SK-N-SH (cell line): ENCODE measurements around the gene ADAM11. TPM values are rescaled to one million over a fixed set of nuclear protein-coding genes. Genes with fewer than 3 reads are reported as not detected.

ENCODE experiments used
- CTCF ChIA-PET: fragments of 300-600, 350-600 bp; formaldehyde crosslinking; extraction: SDS; loops from one replicate; lab custom pipeline; 2021; lab: Yijun Ruan, JAX
- POLR2A ChIA-PET: fragments of 350-600 bp; sonication (Branson Sonifier 250); formaldehyde crosslinking; extraction: SDS; loops from one replicate; lab custom pipeline; 2020; ENCODE audit warnings: antibody characterized with exemption, inconsistent platforms; lab: Yijun Ruan, JAX
- DNase-seq: peaks from one replicate; pipeline ENCODE4 v3.0.0; 2012
- H2AFZ ChIP-seq: fragments of 200-600 bp; sonication (generic); 2 replicates; pipeline ENCODE4 v1.8.1; 2016; ENCODE audit warnings: antibody characterized with exemption, mild to moderate bottlenecking, low read depth
- H3F3A ChIP-seq: fragments of 200-600 bp; sonication (generic); replicated peaks from 2 replicates; pipeline ENCODE3; 2016; ENCODE audit warnings: antibody characterized with exemption, mild to moderate bottlenecking; ENCODE audit not compliant: insufficient read depth
- H3K27ac ChIP-seq, 2 experiments: fragments of 200-500 bp in 1 of 2; fragments of 200-600 bp in 1 of 2; sonication (Bioruptor generic) in 1 of 2; sonication (generic), shearing (Covaris generic) in 1 of 2; 2 replicates each; pipeline versions ENCODE4 v1.5.1 to v1.6.1; 2014 to 2016; ENCODE audit warnings: low read depth in 2 of 2, inconsistent platforms in 1 of 2, low read length in 1 of 2, mild to moderate bottlenecking in 1 of 2, mixed read lengths in 1 of 2
- H3K27me3 ChIP-seq: fragments of 200-600 bp; sonication (generic), shearing (Covaris generic); 2 replicates; pipeline ENCODE4 v1.6.1; 2016; ENCODE audit warnings: mixed run types; ENCODE audit not compliant: insufficient read depth
- H3K36me3 ChIP-seq, 2 experiments: fragments of 200-500 bp in 1 of 2; fragments of 200-600 bp in 1 of 2; sonication (Bioruptor generic) in 1 of 2; sonication (generic) in 1 of 2; replicated peaks in 1 of 2; 2 replicates each; pipeline versions ENCODE3 to v1.5.1; 2014 to 2016; ENCODE audit warnings: low read length in 1 of 2, mild to moderate bottlenecking in 1 of 2; ENCODE audit not compliant: insufficient read depth in 2 of 2, control insufficient read depth in 1 of 2
- H3K4me1 ChIP-seq, 2 experiments: fragments of 200-500 bp in 1 of 2; fragments of 200-600 bp in 1 of 2; sonication (Bioruptor generic) in 1 of 2; sonication (generic), shearing (Covaris generic) in 1 of 2; 2 replicates each; pipeline versions ENCODE4 v1.5.1 to v1.6.1; 2014 to 2016; ENCODE audit warnings: low read depth in 1 of 2, low read length in 1 of 2, mixed run types in 1 of 2; ENCODE audit not compliant: insufficient read depth in 2 of 2, control insufficient read depth in 1 of 2
- H3K4me2 ChIP-seq: fragments of 200-600 bp; sonication (generic), shearing (Covaris generic); 2 replicates; pipeline ENCODE4 v1.6.1; 2017; ENCODE audit warnings: mixed run types
- H3K4me3 ChIP-seq, 2 experiments: fragments of 200-500 bp in 1 of 2; fragments of 200-600 bp in 1 of 2; sonication (Bioruptor generic) in 1 of 2; sonication (generic), shearing (Covaris generic) in 1 of 2; 2 replicates each; pipeline versions ENCODE4 v1.5.1 to v1.8.1; 2014 to 2016; ENCODE audit warnings: low read depth in 2 of 2, inconsistent platforms in 1 of 2, low read length in 1 of 2, mild to moderate bottlenecking in 1 of 2, mixed read lengths in 1 of 2, moderate library complexity in 1 of 2
- H3K79me2 ChIP-seq: fragments of 200-600 bp; sonication (generic); 2 replicates; pipeline ENCODE4 v1.8.1; 2017; ENCODE audit warnings: mild to moderate bottlenecking; ENCODE audit not compliant: insufficient read depth
- H3K9ac ChIP-seq: fragments of 200-600 bp; sonication (generic); 2 replicates; pipeline ENCODE4 v1.6.1; 2017; ENCODE audit warnings: mixed run types
- H3K9me2 ChIP-seq: fragments of 200-600 bp; sonication (generic); 2 replicates; pipeline ENCODE4 v1.6.1; 2017; ENCODE audit warnings: mixed run types
- H3K9me3 ChIP-seq: fragments of 200-600 bp; sonication (generic); 2 replicates; pipeline ENCODE4 v1.6.1; 2017; ENCODE audit warnings: mixed run types, mild to moderate bottlenecking, moderate library complexity
- H4K20me1 ChIP-seq: fragments of 200-600 bp; sonication (generic); 2 replicates; pipeline ENCODE4 v1.6.1; 2017; ENCODE audit warnings: mild to moderate bottlenecking, mixed run types; ENCODE audit not compliant: insufficient read depth
- CHD2 ChIP-seq: fragments of 150-350 bp; IDR thresholded peaks from 2 replicates; pipeline ENCODE4 v1.6.1; 2018; ENCODE audit warnings: low read length; ENCODE audit not compliant: partially characterized antibody
- ELF1 ChIP-seq: IDR thresholded peaks from 2 replicates; pipeline ENCODE4 v1.4.0; 2012
- EP300 ChIP-seq, 2 experiments: IDR thresholded peaks; 2 replicates each; pipeline versions ENCODE4 v1.4.0 to v1.6.1; 2012; ENCODE audit warnings: borderline replicate concordance in 1 of 2, low read depth in 1 of 2, low read length in 1 of 2
- EZH2phosphoT487 ChIP-seq: fragments of 200-600 bp; sonication (generic); IDR thresholded peaks from 2 replicates; pipeline ENCODE4 v1.6.1; 2017; ENCODE audit warnings: low read depth, mixed run types, mild to moderate bottlenecking, antibody characterized with exemption, moderate library complexity, borderline replicate concordance
- FOXJ3 ChIP-seq: sonication (generic); formaldehyde crosslinking; IDR thresholded peaks from 2 replicates; pipeline ENCODE4 v1.5.1; 2020; ENCODE audit warnings: mild to moderate bottlenecking, missing genetic modification reagents
- FOXM1 ChIP-seq: IDR thresholded peaks from 2 replicates; pipeline ENCODE4 v1.4.0; 2012; ENCODE audit warnings: low read depth, mild to moderate bottlenecking
- GABPA ChIP-seq: IDR thresholded peaks from 2 replicates; pipeline ENCODE4 v1.4.0; 2012; ENCODE audit warnings: low read depth, mild to moderate bottlenecking
- GATA2 ChIP-seq: sonication (generic); formaldehyde crosslinking; IDR thresholded peaks from 2 replicates; pipeline ENCODE4 v1.5.0; 2020; ENCODE audit warnings: mild to moderate bottlenecking, missing genetic modification reagents
- IRF3 ChIP-seq: fragments of 150-350 bp; IDR thresholded peaks from 2 replicates; pipeline ENCODE4 v1.6.1; 2016; ENCODE audit warnings: mild to moderate bottlenecking, low read depth, low read length
- MEF2A ChIP-seq: IDR thresholded peaks from 2 replicates; pipeline ENCODE4 v1.4.0; 2012; ENCODE audit warnings: low read depth, borderline replicate concordance
- MXI1 ChIP-seq: IDR thresholded peaks from 2 replicates; pipeline ENCODE4 v1.6.1; 2012; ENCODE audit warnings: mild to moderate bottlenecking, low read depth, low read length, improper control_type of control experiment
- NRF1 ChIP-seq: IDR thresholded peaks from 2 replicates; pipeline ENCODE4 v1.6.1; 2012; ENCODE audit warnings: low read depth, mild to moderate bottlenecking, low read length
- POLR2AphosphoS5 ChIP-seq: IDR thresholded peaks from 2 replicates; pipeline ENCODE4 v1.6.1; 2012; ENCODE audit warnings: low read depth, low read length
- RAD21 ChIP-seq: IDR thresholded peaks from 2 replicates; pipeline ENCODE4 v1.6.1; 2012; ENCODE audit warnings: mild to moderate bottlenecking, low read length
- RFX5 ChIP-seq: IDR thresholded peaks from 2 replicates; pipeline ENCODE4 v1.6.1; 2012; ENCODE audit warnings: mild to moderate bottlenecking, improper control_type of control experiment, low read length
- RXRA ChIP-seq: IDR thresholded peaks from 2 replicates; pipeline ENCODE4 v1.4.0; 2012; ENCODE audit warnings: low read depth, mild to moderate bottlenecking, borderline replicate concordance
- SIN3A ChIP-seq: IDR thresholded peaks from 2 replicates; pipeline ENCODE4 v1.6.1; 2012; ENCODE audit warnings: low read depth, mild to moderate bottlenecking, low read length, moderate library complexity, borderline replicate concordance
- TEAD4 ChIP-seq: IDR thresholded peaks from 2 replicates; pipeline ENCODE4 v1.4.0; 2012; ENCODE audit warnings: mild to moderate bottlenecking, borderline replicate concordance; ENCODE audit not compliant: insufficient read depth
- YY1 ChIP-seq: IDR thresholded peaks from 2 replicates; pipeline ENCODE4 v1.4.0; 2012; ENCODE audit warnings: low read depth, mild to moderate bottlenecking
- WGBS: methylation state at CpG from one replicate; pipeline ENCODE4 v1.1.6; 2017; ENCODE audit warnings: low lambda C conversion rate; 5-methylcytosine and 5-hydroxymethylcytosine counted together
- polyA plus RNA-seq, 3 experiments: library from polyadenylated mRNA; depleted of rRNA; stranded (reverse); fragments of >200 nt; gene quantifications; 2 replicates each; pipeline ENCODE4 v1.2.3, GENCODE V29; 2012
- TF ChIP-seq, protein P1 (sequence below): IDR thresholded peaks from 2 replicates; pipeline ENCODE4 v1.4.0; 2012; ENCODE audit warnings: low read depth
- TF ChIP-seq, protein P2 (sequence below): IDR thresholded peaks from 2 replicates; pipeline ENCODE4 v1.6.1; 2012; ENCODE audit warnings: mild to moderate bottlenecking, low read depth, low read length, moderate library complexity

The ADAM11 gene
- polyA plus RNA-seq, 1 of the 3 experiments (the other 2 are of a cell fraction): 2.5 TPM

DNA sequence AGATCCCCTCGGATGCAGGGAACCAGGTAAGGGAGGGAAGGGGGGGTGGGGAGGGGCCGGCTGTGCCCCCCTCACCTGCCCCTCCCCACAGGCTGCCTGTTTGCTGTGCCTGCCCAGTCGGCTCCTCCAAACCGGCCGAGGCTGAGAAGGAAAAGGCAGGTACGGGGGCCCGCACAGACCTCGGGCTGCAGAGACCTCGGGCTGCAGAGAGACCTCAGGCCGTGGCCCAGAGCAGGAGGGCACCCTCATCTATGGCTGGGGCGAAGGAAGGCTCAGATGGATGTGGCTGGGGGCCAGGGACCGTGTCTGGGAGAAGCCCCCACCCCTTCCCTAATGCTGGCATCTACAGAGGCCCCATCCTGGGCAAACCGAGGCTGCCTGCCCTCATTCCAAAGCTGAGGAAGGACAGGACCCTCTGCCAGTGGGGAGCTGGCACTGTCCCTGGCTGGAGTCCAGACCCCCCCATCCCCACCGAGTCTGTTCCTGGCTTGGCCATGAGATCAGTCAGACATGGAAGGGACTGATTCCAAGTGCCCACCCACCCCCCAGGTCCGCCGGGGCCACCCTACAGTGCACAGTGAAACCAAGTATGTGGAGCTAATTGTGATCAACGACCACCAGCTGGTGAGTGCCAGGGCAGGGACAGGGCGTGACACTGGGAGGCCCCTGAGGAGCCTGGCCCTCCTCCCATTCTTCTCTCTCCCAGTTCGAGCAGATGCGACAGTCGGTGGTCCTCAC is 13.7 kb downstream of the ADAM11 start:
- H3K27me3 ChIP-seq: no peaks in the 10 kb centered on the region
- no peak overlapping the region for H3K9ac ChIP-seq
- no peak overlapping the region for H3K27ac ChIP-seq
- peaks cover 0 to 25% of the 10 kb centered on the region in 2 experiments; a peak in 1 of 4 replicates for H3K4me1 ChIP-seq
- H3F3A ChIP-seq: no peaks in the 10 kb centered on the region
- H3K9me2 ChIP-seq: no peaks in the 10 kb centered on the region
- H3K4me2 ChIP-seq: no peak overlapping the region
- ChIA-PET CTCF (interaction anchor here (0.6 to 17.7 kb wide), 6 partner anchors 9 to 492 kb away, joined by 3 to 420 read pairs (median 20); no protein-coding TSS in a partner anchor), POLR2A (no interaction called here)
- H3K4me3 ChIP-seq: no peak overlapping the region
- no peaks in the 10 kb centered on the region for H4K20me1 ChIP-seq
- no peak for DNase-seq
- TF ChIP-seq SIN3A (no peak), YY1 (no peak), CHD2 (no peak), NRF1 (no peak), FOXM1 (no peak), MEF2A (no peak), ELF1 (no peak), RXRA (no peak), GABPA (no peak), MXI1 (no peak), RAD21 (no peak), EP300 (IDR thresholded peaks at IDR 0.05; ENCODE audit: borderline replicate concordance in 1 of 2, low read depth in 1 of 2, low read length in 1 of 2) (no peak)
- TF ChIP-seq, protein P1, sequence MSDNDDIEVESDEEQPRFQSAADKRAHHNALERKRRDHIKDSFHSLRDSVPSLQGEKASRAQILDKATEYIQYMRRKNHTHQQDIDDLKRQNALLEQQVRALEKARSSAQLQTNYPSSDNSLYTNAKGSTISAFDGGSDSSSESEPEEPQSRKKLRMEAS: no peak
- TF ChIP-seq, all 33 proteins: peak for 0
- Histone ChIP-seq H2AFZ (no peak overlapping the region), H3K9me3 (no peaks in the 10 kb centered on the region), H3K79me2 (no peaks in the 10 kb centered on the region), H3K36me3 (no peaks in the 10 kb centered on the region)
- WGBS: 49% methylated on average over 9 of the region's 21 CpGs

GRCh38 chr17:44773140-44773539 is 14.4 kb downstream of the ADAM11 start:
- H3K9me2 ChIP-seq: no peaks in the 10 kb centered on the region
- TF ChIP-seq RXRA: no peak
- TF ChIP-seq SIN3A: no peak
- TF ChIP-seq FOXJ3 (CRISPR knock-in tag): no peak
- no peak for TF ChIP-seq TEAD4
- no peak for TF ChIP-seq GATA2 (CRISPR knock-in tag)
- no peak for TF ChIP-seq IRF3
- no peak for TF ChIP-seq POLR2AphosphoS5
- TF ChIP-seq RAD21: no peak
- no peak for TF ChIP-seq MXI1
- TF ChIP-seq FOXM1: no peak
- TF ChIP-seq RFX5: no peak
- TF ChIP-seq, protein P2, sequence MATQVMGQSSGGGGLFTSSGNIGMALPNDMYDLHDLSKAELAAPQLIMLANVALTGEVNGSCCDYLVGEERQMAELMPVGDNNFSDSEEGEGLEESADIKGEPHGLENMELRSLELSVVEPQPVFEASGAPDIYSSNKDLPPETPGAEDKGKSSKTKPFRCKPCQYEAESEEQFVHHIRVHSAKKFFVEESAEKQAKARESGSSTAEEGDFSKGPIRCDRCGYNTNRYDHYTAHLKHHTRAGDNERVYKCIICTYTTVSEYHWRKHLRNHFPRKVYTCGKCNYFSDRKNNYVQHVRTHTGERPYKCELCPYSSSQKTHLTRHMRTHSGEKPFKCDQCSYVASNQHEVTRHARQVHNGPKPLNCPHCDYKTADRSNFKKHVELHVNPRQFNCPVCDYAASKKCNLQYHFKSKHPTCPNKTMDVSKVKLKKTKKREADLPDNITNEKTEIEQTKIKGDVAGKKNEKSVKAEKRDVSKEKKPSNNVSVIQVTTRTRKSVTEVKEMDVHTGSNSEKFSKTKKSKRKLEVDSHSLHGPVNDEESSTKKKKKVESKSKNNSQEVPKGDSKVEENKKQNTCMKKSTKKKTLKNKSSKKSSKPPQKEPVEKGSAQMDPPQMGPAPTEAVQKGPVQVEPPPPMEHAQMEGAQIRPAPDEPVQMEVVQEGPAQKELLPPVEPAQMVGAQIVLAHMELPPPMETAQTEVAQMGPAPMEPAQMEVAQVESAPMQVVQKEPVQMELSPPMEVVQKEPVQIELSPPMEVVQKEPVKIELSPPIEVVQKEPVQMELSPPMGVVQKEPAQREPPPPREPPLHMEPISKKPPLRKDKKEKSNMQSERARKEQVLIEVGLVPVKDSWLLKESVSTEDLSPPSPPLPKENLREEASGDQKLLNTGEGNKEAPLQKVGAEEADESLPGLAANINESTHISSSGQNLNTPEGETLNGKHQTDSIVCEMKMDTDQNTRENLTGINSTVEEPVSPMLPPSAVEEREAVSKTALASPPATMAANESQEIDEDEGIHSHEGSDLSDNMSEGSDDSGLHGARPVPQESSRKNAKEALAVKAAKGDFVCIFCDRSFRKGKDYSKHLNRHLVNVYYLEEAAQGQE: no peak
- TF ChIP-seq EZH2phosphoT487: no peak
- no peak for TF ChIP-seq EP300 (IDR thresholded peaks at IDR 0.05; ENCODE audit: borderline replicate concordance in 1 of 2, low read depth in 1 of 2, low read length in 1 of 2)

More at GRCh38 chr17:44773140-44773539, 14.4 kb downstream of the ADAM11 start:
- no peak overlapping the region for H2AFZ ChIP-seq
- H3F3A ChIP-seq: no peaks in the 10 kb centered on the region
- CTCF ChIA-PET: interaction anchor here (0.6 to 17.7 kb wide), 7 partner anchors 9 to 492 kb away, joined by 3 to 420 read pairs (median 37); partner anchors contain the start of gene GJC1
- no peaks in the 10 kb centered on the region for H3K27me3 ChIP-seq
- no peaks in the 10 kb centered on the region for H3K36me3 ChIP-seq
- POLR2A ChIA-PET: no interaction called here
- H3K4me2 ChIP-seq: no peak overlapping the region
- no peaks in the 10 kb centered on the region for H3K79me2 ChIP-seq
- H3K27ac ChIP-seq: no peak overlapping the region
- peaks cover 0 to 19% of the 10 kb centered on the region in 2 experiments; a peak in 1 of 4 replicates for H3K4me1 ChIP-seq
- no CpG with 5 or more reads among the region's 6 CpGs for WGBS
- H3K9me3 ChIP-seq: no peaks in the 10 kb centered on the region
- no peak for DNase-seq
- no peak overlapping the region for H3K4me3 ChIP-seq
- no peak overlapping the region for H3K9ac ChIP-seq
- no peaks in the 10 kb centered on the region for H4K20me1 ChIP-seq
